SW 1271 (cell line): ENCODE measurements around the gene MYOC.
"Not testable (repeated sequence)": the region's sequence is repeated elsewhere in the genome, so short reads cannot be mapped to it uniquely, and the experiment has no call there.

Experiments
- DNase-seq, 2 experiments: peaks; one replicate each; lab custom pipeline; 2025; lab: John Stamatoyannopoulos, UW

The MYOC gene

DNA sequence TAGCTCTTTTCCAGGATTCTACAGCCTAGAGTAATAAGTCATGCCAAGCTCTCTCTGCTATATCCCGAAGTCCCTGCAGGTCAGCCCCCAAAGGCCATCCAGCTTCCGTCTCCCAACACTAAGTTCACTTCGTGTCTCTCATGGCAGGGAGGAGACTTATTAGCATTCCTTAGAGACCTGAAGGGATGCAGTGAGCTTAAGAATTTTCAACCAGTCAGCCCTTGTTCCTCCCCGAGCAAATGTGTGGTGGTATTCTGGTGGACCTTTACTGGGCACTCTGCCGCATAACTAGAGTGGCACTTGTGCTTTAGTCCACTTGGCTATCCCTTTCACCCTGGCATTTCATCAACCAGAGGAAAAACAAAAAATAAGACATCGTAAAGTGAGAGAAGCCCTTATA, 49.4 kb downstream of the MYOC start:
- not testable (repeated sequence) for DNase-seq

DNA sequence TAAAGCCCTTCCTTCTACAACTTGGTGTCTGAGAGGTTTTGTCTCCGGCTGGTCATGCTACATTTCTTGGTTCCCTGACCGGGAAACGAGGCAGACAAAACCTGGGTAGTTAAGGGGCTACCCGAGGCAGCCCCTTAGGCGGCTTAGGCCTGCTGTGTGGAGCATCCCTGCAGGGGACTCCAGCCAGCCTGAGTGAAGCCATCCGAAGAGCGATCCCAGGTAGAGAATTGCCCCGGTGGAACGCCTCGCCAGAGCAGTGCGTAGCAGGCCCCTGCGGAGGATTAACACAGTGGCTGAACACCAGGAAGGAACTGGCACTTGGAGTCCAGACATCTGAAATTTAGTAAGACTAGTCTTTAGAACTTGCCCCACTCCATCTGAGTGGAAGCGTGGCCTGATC, 51.6 kb downstream of the MYOC start:
- DNase-seq: no peak

DNA sequence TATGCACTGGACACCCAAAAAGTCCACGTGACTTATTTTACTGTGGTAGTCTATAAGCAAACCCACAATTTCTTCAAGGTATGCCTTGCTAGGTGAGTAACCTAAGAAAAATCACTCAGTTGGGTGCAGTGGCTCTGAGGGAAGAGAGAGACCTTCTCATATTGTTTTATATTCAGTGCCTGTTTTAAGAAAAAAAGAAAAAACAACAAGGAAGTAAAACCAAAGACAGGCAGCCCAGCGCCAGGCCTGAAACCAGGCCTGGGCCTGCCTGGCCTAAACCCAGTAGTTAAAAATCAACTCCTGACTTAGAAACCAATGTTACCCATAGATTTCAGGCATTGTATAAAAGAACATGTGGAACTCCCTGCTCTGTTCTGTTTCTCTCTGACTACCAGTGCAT, 52.2 kb downstream of the MYOC start:
- DNase-seq: not testable (repeated sequence)

DNA sequence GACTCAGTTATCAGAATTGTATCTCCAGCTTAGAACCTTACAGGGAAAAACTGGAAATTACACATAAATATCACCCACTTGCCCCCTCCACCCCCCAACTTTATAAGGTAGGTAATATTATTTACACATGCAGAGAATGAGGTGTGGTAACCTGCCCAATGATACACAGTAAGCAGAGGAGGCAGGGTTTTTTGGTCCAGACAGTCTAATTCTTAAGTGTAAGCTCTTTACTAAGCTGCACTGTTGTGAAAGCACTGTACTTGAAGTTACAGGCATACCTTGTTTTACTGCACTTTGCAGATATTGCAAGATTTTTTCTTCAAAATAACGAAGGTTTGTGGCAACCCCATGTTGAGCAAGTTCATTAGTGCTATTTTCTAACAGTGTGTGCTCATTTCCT, 55.3 kb downstream of the MYOC start:
- DNase-seq: no peak

DNA sequence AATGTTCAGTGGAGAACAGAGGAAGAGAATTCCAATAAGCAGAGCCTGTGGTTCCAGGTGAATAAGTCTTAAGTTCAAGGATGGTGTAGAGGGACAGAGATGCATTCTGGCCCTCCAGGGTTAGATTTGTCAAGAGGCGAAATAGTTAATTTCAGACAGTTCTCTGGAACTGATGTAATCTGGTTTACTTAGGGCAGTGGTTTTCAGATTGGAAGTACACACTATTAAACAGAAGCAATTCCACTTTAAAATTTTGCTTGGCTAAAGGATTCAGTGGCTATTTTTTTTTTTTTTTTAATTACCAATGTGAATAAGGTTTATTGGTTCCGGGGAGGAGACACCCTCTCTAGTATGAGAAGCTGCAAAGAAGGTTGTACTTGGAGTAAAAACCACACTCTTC, 55.8 kb downstream of the MYOC start:
- DNase-seq: no peak

DNA sequence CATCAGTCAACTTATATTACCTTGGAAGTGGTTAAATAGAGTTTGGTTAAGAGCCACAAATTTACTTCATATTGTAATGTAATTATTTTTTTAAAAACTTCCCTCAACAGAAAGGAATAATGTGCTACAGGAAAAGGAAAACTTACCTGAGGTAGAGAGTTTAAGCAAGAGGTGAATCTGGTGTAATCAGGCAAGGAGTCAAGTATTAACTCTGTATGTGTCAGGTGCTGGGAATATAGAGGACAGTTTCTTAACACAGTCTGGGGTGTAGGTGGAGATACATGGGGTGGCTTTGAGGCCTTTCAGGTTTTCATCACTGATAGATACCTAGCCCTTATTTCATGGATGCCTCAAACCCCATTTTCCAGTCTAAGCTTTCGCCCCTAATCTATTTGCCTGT, 56.4 kb downstream of the MYOC start:
- DNase-seq: no peak

DNA sequence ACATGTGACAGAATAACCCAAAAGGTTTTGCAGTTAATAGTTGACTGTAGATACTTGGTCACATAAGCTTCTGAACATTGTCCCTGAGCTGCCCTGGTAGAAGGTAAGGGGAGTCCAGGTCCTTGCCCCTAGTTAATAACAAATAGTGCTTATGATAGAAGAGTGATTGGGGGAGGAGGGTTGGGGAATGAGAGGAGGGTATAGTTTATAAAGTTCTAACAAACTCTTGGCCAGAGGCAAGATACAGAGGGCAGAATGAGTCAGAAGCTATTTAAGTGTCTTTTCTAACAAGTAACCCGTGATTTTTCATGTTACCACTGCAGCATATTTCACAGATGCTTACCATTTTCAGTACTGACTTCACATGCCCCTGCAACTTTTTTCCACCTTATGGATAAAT, 57.2 kb downstream of the MYOC start:
- DNase-seq: no peak

DNA sequence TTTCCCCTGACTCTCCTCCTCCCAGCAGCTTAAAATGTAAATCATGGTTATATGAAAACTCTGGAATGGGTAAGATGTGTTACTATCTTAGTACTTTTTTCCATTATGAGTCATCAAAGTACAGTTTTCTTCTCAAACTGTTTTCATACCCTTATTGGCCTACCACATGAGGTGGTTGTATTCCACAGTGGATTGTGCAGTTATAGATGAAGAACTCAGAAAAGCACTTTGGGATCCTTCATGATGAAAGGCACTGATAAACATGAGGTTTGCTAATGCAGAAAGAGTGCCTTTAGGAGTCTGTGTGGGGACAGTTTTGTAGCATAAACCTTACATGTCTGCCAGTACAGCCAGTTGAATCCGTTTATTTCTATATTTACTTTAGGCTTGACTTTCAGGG, 62.5 kb downstream of the MYOC start:
- DNase-seq: no peak

DNA sequence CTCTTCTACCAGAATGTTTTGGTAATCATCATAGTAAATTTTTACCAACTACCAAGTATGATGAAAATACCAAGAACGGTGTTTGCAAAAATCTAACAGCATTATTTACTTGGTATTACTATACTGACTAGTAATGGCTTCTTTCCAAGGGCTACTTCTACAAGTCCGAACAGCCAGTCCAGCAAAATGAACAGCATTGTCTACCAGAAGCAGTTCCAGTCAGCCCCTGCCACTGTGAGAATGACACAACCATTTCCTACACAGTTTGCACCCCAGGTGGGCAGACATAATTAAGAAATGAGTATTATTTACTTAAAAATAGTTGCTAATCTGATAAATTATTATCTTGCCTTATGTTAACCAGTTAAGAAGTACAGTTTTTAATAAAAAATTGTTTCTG, 64.3 kb downstream of the MYOC start:
- DNase-seq: no peak

DNA sequence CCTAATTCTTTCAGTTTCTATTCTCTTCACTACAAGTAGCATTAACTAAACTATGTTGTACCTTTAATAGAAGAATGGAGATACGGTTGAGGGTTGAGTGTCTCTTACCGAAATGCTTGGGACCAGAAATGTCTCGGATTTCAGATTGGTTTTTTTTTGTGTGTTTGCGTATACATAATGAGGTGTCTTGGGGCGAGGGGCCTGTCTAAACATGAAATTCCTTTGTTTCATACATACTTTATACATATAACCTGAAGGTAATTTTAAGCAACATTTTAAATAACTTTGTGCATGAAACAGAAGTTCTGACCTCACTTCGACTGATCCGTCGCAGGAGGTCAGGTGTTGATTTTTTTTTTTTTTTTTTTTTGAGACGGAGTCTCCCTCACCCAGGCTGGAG, 66.8 kb downstream of the MYOC start:
- DNase-seq: no peak
